Measurements from ENCODE around the gene YIPF5. TPM values are rescaled to one million over a fixed set of nuclear protein-coding genes. Genes with fewer than 3 reads are reported as not detected.

Gene YIPF5
- total and polyA plus RNA-seq, 8 donors, result 5.6 to 41.6 (median 31.6) TPM

DNA sequence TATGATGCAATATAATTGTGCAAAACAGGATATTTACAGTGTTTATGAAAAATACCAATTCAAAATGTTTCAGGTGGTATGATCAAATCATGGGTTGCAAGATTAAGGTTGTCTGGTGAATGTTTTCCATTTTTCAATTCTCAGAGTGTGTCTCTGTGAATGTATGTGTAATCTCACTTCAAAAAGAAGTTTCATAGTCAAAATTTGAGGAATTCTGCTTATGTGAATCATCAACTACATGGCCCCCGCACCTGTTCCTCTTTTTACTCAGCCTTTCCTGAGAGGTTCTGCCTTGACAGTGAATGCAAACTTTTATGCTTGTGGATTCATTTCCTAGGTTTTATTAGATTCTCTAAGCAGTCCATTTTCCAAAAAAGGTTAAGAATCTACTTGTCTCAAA lies 32.3 kb upstream of the YIPF5 start:
- no peak overlapping the region for H3K27ac ChIP-seq
- DNase-seq (no peak), FAIRE-seq (no peak), ATAC-seq (no peak)
- no peaks in the 10 kb centered on the region for H3K27me3 ChIP-seq
- H3K9me3 ChIP-seq, result no peaks in the 10 kb centered on the region
- no peaks in the 10 kb centered on the region for H3K36me3 ChIP-seq
- H3K4me1 ChIP-seq, result no peaks in the 10 kb centered on the region
- WGBS, 2 donors, result 90 to 92% methylated on average over 1 of the region's 1 CpG
- TF ChIP-seq, protein P1, sequence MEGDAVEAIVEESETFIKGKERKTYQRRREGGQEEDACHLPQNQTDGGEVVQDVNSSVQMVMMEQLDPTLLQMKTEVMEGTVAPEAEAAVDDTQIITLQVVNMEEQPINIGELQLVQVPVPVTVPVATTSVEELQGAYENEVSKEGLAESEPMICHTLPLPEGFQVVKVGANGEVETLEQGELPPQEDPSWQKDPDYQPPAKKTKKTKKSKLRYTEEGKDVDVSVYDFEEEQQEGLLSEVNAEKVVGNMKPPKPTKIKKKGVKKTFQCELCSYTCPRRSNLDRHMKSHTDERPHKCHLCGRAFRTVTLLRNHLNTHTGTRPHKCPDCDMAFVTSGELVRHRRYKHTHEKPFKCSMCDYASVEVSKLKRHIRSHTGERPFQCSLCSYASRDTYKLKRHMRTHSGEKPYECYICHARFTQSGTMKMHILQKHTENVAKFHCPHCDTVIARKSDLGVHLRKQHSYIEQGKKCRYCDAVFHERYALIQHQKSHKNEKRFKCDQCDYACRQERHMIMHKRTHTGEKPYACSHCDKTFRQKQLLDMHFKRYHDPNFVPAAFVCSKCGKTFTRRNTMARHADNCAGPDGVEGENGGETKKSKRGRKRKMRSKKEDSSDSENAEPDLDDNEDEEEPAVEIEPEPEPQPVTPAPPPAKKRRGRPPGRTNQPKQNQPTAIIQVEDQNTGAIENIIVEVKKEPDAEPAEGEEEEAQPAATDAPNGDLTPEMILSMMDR (IDR thresholded peaks at IDR 0.05), result no peak
- intact Hi-C loops (cut with DNase I), result loop anchor here in 1 of 3 donors (5.0 kb wide), 1 partner anchor 1035 kb away; no protein-coding TSS in a partner anchor
- no peak overlapping the region for H3K4me3 ChIP-seq

- WGBS, 2 donors, result 30 to 34% methylated on average over 10 of the region's 10 CpGs
- no peaks in the 10 kb centered on the region for H3K27me3 ChIP-seq
Measured at GRCh38 chr5:144202072-144202471, 31.6 kb upstream of the YIPF5 start.

GRCh38 chr5:144201588-144201987 lies 31.1 kb upstream of the YIPF5 start:
- H3K4me1 ChIP-seq, result no peaks in the 10 kb centered on the region
- intact Hi-C loops (cut with DNase I), result loop anchor here in 1 of 3 donors (5.0 kb wide), 1 partner anchor 1036 kb away; no protein-coding TSS in a partner anchor
- no peaks in the 10 kb centered on the region for H3K9me3 ChIP-seq
- FAIRE-seq, result no peak
- H3K27me3 ChIP-seq, result no peaks in the 10 kb centered on the region
- H3K27ac ChIP-seq, result no peak overlapping the region
- 70 to 78% methylated on average over 5 of the region's 5 CpGs for WGBS, 2 donors
- no peak for ATAC-seq
- TF ChIP-seq, protein P1 (IDR thresholded peaks at IDR 0.05), result no peak
- DNase-seq, result no peak
- no peaks in the 10 kb centered on the region for H3K36me3 ChIP-seq
- H3K4me3 ChIP-seq, result no peak overlapping the region

More at GRCh38 chr5:144202072-144202471, 31.6 kb upstream of the YIPF5 start:
- ATAC-seq (no peak), DNase-seq (no peak), FAIRE-seq (no peak)
- H3K9me3 ChIP-seq, result no peaks in the 10 kb centered on the region
- no peak overlapping the region for H3K27ac ChIP-seq
- no peaks in the 10 kb centered on the region for H3K4me1 ChIP-seq
- H3K36me3 ChIP-seq, result no peaks in the 10 kb centered on the region
- H3K4me3 ChIP-seq, result no peak overlapping the region
- intact Hi-C loops (cut with DNase I), result loop anchor here in 1 of 3 donors (5.0 kb wide), 1 partner anchor 1035 kb away; no protein-coding TSS in a partner anchor
- TF ChIP-seq, protein P1 (IDR thresholded peaks at IDR 0.05), result no peak

GRCh38 chr5:144198386-144198785 lies 27.9 kb upstream of the YIPF5 start:
- Histone ChIP-seq H3K4me3 (no peak overlapping the region), H3K9me3 (no peaks in the 10 kb centered on the region), H3K27ac (no peak overlapping the region), H3K36me3 (no peaks in the 10 kb centered on the region), H3K27me3 (no peaks in the 10 kb centered on the region), H3K4me1 (no peaks in the 10 kb centered on the region)
- FAIRE-seq, result no peak
- DNase-seq, result no peak
- ATAC-seq, result no peak
- 52 to 59% methylated on average over 3 of the region's 3 CpGs for WGBS, 2 donors
- intact Hi-C loops (cut with DNase I), result no loop called here
- TF ChIP-seq, protein P1 (IDR thresholded peaks at IDR 0.05), result no peak

DNA sequence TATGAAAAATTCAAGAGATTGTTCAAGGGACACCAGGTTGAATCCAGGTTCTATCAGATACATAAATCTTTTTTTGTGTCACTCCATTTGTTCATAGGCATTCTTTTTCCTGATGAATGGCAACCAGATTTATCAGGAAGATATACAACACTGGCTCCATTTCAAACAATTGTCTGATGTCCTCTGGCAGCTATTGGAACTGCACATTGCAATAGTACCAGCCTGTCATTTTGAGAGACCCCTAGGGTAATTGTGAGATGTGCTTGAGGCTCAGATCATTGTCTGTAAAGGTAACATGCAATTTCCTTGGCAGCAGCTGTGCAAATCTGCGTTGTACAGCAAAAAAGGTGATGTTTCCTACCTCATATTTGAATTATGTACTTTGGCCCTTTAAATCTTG lies 26.2 kb upstream of the YIPF5 start:
- no peak overlapping the region for H3K27ac ChIP-seq
- H3K4me3 ChIP-seq, result no peak overlapping the region
- no peaks in the 10 kb centered on the region for H3K36me3 ChIP-seq
- TF ChIP-seq, protein P1 (IDR thresholded peaks at IDR 0.05), result no peak
- intact Hi-C loops (cut with DNase I), result no loop called here
- no peaks in the 10 kb centered on the region for H3K9me3 ChIP-seq
- no peak for FAIRE-seq
- no peaks in the 10 kb centered on the region for H3K4me1 ChIP-seq
- no peak for DNase-seq
- WGBS, 2 donors, result 74 to 76% methylated on average over 1 of the region's 1 CpG
- H3K27me3 ChIP-seq, result no peaks in the 10 kb centered on the region
- ATAC-seq, result no peak
